Fibroblast of lung (primary cell): Measurements from ENCODE around the gene SPRR4. TPM values are rescaled to one million over a fixed set of nuclear protein-coding genes. Genes with fewer than 3 reads are reported as not detected.

ENCODE experiments used
- DNase-seq, 2 donors: peaks; one replicate each; pipeline versions ENCODE4 v3.0.0 to v3.0.0-alpha.2; 2010; ENCODE audit warnings: low read depth in 2 of 2
- H2AFZ ChIP-seq: 2 replicates; pipeline ENCODE4 v1.5.1; 2012; ENCODE audit warnings: low read length, control low read depth, inconsistent platforms
- H3K27ac ChIP-seq: 2 replicates; pipeline ENCODE4 v1.5.1; 2011; ENCODE audit warnings: low read length, control low read depth; ENCODE audit not compliant: insufficient read depth
- H3K27me3 ChIP-seq: 2 replicates; pipeline ENCODE4 v1.5.1; 2011; ENCODE audit warnings: mild to moderate bottlenecking, low read length; ENCODE audit not compliant: control insufficient read depth, insufficient read depth
- H3K36me3 ChIP-seq: 2 replicates; pipeline ENCODE4 v1.5.1; 2011; ENCODE audit warnings: low read length; ENCODE audit not compliant: control insufficient read depth, insufficient read depth
- H3K4me1 ChIP-seq: 2 replicates; pipeline ENCODE4 v1.5.1; 2011; ENCODE audit warnings: low read length; ENCODE audit not compliant: control insufficient read depth, insufficient read depth; ENCODE audit errors: extremely low read depth
- H3K4me2 ChIP-seq: 2 replicates; pipeline ENCODE4 v1.5.1; 2011; ENCODE audit warnings: low read length, control low read depth; ENCODE audit not compliant: insufficient read depth; ENCODE audit errors: extremely low read depth
- H3K4me3 ChIP-seq, 4 experiments: fragments of 200-600 bp in 1 of 4; sonication (generic) in 1 of 4; replicated peaks in 1 of 4; 2 replicates each; pipeline ENCODE4 v1.5.1; 2011 to 2016; ENCODE audit warnings: low read length in 4 of 4, low read depth in 3 of 4, mild to moderate bottlenecking in 3 of 4, control low read depth in 2 of 4, inconsistent platforms in 1 of 4, mixed read lengths in 1 of 4; ENCODE audit not compliant: insufficient read depth in 1 of 4; ENCODE audit errors: control extremely low read depth in 1 of 4
- H3K79me2 ChIP-seq: 2 replicates; pipeline ENCODE4 v1.5.1; 2012; ENCODE audit warnings: mild to moderate bottlenecking, low read length, inconsistent platforms; ENCODE audit not compliant: control insufficient read depth, insufficient read depth
- H3K9ac ChIP-seq: 2 replicates; pipeline ENCODE4 v1.5.1; 2011; ENCODE audit warnings: mild to moderate bottlenecking, low read length, control low read depth; ENCODE audit not compliant: insufficient read depth
- H3K9me3 ChIP-seq: 2 replicates; pipeline ENCODE4 v1.5.1; 2012; ENCODE audit warnings: low read depth, low read length; ENCODE audit not compliant: control insufficient read depth, insufficient read depth
- H4K20me1 ChIP-seq: 2 replicates; pipeline ENCODE4 v1.5.1; 2011; ENCODE audit warnings: low read length; ENCODE audit not compliant: control insufficient read depth, insufficient read depth; ENCODE audit errors: extremely low read depth
- CTCF ChIP-seq, 2 donors: IDR thresholded peaks in 1 of 2; conservative IDR thresholded peaks in 1 of 2; 1 replicate in 1 of 2; 2 replicates in 1 of 2; pipeline ENCODE4 v1.5.1; 2011 to 2012; ENCODE audit warnings: low read length in 2 of 2, control low read depth in 1 of 2, inconsistent platforms in 1 of 2, low read depth in 1 of 2, mild to moderate bottlenecking in 1 of 2
- EZH2 ChIP-seq: IDR thresholded peaks from 2 replicates; pipeline ENCODE4 v1.5.1; 2012; ENCODE audit warnings: low read length, control low read depth, mild to moderate bottlenecking; ENCODE audit errors: missing control alignments
- polyA plus RNA-seq, 2 donors: library from polyadenylated mRNA; depleted of rRNA in 1 of 2; stranded (reverse) in 1 of 2; unstranded in 1 of 2; fragments of >200 nt; gene quantifications; 2 replicates each; pipeline ENCODE4 v1.2.1, GENCODE V29; 2011 to 2012; ENCODE audit warnings: missing spikeins in 1 of 2
- total RNA-seq: library from RNA; depleted of rRNA; stranded (reverse); fragments of >200 nt; gene quantifications from 2 replicates; pipeline ENCODE4 v1.2.1, GENCODE V29; 2014

Gene SPRR4
- total and polyA plus RNA-seq, 2 donors (not counting 1 experiment from before 2014, with no cell fraction given) = not detected

GRCh38 chr1:152969036-152969435 is 1.4 kb upstream of the SPRR4 start:
- no peak for TF ChIP-seq CTCF (conservative IDR thresholded peaks at IDR 0.05 in 1 of 2, IDR thresholded peaks at IDR 0.05 in 1 of 2; ENCODE audit: low read depth in 1 of 2, low read length in 2 of 2)
- no peak for TF ChIP-seq EZH2
- Histone ChIP-seq H3K27me3 (no peaks in the 10 kb centered on the region), H3K9me3 (no peaks in the 10 kb centered on the region), H3K79me2 (no peaks in the 10 kb centered on the region), H3K4me1 (no peaks in the 10 kb centered on the region), H4K20me1 (no peaks in the 10 kb centered on the region), H3K9ac (no peak overlapping the region), H3K4me2 (no peak overlapping the region), H2AFZ (no peak overlapping the region), H3K36me3 (no peaks in the 10 kb centered on the region), H3K4me3 (no peak overlapping the region), H3K27ac (no peak overlapping the region)
- no peak for DNase-seq

- Histone ChIP-seq H3K27ac (no peak overlapping the region), H3K4me2 (no peak overlapping the region), H4K20me1 (no peaks in the 10 kb centered on the region), H3K4me3 (no peak overlapping the region), H2AFZ (no peak overlapping the region), H3K36me3 (no peaks in the 10 kb centered on the region), H3K9me3 (no peaks in the 10 kb centered on the region), H3K79me2 (no peaks in the 10 kb centered on the region), H3K4me1 (no peaks in the 10 kb centered on the region), H3K9ac (no peak overlapping the region), H3K27me3 (no peaks in the 10 kb centered on the region)
- no peak for DNase-seq
- TF ChIP-seq CTCF (conservative IDR thresholded peaks at IDR 0.05 in 1 of 2, IDR thresholded peaks at IDR 0.05 in 1 of 2; ENCODE audit: low read depth in 1 of 2, low read length in 2 of 2) (no peak), EZH2 (no peak)
These were observed 1.9 kb downstream of the SPRR4 start for GRCh38 chr1:152972196-152972886.

- no peaks in the 10 kb centered on the region for H3K4me1 ChIP-seq
- TF ChIP-seq EZH2 = no peak
- no peak for TF ChIP-seq CTCF (conservative IDR thresholded peaks at IDR 0.05 in 1 of 2, IDR thresholded peaks at IDR 0.05 in 1 of 2; ENCODE audit: low read depth in 1 of 2, low read length in 2 of 2)
- H3K9ac ChIP-seq = no peak overlapping the region
- no peak overlapping the region for H3K4me2 ChIP-seq
- no peak for DNase-seq
- H3K27me3 ChIP-seq = no peaks in the 10 kb centered on the region
- H3K79me2 ChIP-seq = no peaks in the 10 kb centered on the region
- H3K27ac ChIP-seq = no peak overlapping the region
- H3K4me3 ChIP-seq = no peak overlapping the region
- no peaks in the 10 kb centered on the region for H4K20me1 ChIP-seq
- H3K36me3 ChIP-seq = no peaks in the 10 kb centered on the region
- no peaks in the 10 kb centered on the region for H3K9me3 ChIP-seq
- H2AFZ ChIP-seq = no peak overlapping the region
These were observed 6.2 kb downstream of the SPRR4 start for GRCh38 chr1:152976688-152977087.
